GM21619 (cell line): ENCODE results near the gene CHAC1.

Source experiments
- ATAC-seq: cut with Tn5 transposase; IDR thresholded peaks from one replicate; pipeline ENCODE4 v1.9.1; 2021; ENCODE audit not compliant: unreplicated experiment

Gene CHAC1

GRCh38 chr15:40982855-40983254, 29.6 kb downstream of the CHAC1 start:
- no peak for ATAC-seq

DNA sequence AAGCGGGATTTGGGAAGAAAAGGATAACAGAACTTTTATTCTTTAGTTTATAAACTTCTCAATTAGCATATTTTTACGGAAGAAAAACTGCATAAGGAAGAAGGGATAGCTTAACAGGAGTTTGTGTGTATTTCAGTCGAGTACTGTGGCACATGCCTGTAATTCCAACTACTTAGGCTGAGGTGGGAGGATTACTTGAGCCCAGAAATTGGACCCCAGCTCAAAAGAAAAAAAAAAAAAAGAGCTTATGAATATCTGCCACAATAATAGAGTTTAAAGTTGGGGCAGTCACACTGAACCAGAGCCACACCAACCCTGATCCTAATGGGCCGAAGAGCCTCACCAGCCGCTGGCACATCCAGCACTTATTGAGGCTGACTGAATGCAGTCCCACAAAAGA, 31.1 kb downstream of the CHAC1 start:
- no peak for ATAC-seq

- no peak for ATAC-seq
Measured at GRCh38 chr15:40984964-40985363, 31.7 kb downstream of the CHAC1 start.

DNA sequence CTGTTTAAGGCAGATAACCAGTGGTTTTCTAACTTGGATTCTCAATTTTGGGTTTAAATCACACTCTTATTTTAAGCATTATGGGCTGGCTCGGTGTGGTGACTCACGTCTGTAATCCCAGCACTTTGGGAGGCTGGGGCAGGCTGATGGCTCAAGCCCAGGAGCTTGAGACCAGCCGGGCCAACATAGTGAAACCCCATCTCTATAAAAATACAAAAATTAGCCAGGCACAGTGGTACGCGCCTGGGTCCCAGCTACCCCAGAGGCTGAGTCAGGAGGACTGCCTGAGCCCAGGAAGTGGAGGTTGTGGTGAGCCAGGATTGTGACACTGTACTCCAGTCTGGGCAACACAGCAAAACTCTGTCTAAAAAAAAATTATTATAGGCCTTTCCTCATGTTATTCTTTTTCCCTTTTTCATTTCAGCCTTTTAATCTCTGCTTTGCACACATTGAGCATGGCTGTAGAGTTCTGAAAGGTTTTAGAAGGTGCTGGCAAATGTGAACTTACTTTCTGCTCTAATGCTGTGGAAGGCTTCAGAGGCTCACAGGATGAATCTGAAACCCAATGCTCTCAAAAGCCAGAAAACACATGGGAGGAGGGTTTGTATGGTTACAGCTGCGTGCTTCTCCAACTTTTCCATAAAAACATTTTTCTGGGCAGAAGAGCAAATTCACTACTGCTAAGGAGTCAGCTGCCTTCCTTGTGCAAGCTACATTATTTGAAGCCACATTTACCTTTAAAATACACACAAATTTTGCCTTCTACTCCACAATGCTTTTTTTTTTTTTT, 32.5 kb downstream of the CHAC1 start:
- ATAC-seq: no peak

DNA sequence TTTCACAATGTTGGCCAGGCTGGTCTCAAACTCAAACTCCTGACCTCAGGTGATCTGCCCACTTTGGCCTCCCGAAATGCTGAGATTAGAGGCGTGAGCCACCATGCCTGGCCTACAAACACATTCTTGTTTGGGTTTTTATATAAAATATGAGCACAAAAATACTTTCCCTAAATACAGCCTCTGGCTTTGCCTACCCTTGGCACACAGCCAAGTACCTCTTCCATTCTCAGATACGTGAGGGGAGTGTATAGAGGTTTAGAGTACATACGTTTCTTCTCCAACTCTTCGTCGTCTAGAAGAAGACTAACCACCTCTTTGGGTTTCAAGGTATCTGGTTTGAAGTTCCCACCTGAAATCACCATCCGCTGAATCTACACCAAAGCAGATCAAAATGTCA, 33.5 kb downstream of the CHAC1 start:
- no peak for ATAC-seq

GRCh38 chr15:40988156-40988555, 34.9 kb downstream of the CHAC1 start:
- no peak for ATAC-seq

GRCh38 chr15:40990080-40990479, 36.8 kb downstream of the CHAC1 start:
- ATAC-seq: no peak

- ATAC-seq: no peak
Measured at GRCh38 chr15:40990789-40991188, 37.5 kb downstream of the CHAC1 start.

- no peak for ATAC-seq
Measured at GRCh38 chr15:40991355-40991754, 38.1 kb downstream of the CHAC1 start.

DNA sequence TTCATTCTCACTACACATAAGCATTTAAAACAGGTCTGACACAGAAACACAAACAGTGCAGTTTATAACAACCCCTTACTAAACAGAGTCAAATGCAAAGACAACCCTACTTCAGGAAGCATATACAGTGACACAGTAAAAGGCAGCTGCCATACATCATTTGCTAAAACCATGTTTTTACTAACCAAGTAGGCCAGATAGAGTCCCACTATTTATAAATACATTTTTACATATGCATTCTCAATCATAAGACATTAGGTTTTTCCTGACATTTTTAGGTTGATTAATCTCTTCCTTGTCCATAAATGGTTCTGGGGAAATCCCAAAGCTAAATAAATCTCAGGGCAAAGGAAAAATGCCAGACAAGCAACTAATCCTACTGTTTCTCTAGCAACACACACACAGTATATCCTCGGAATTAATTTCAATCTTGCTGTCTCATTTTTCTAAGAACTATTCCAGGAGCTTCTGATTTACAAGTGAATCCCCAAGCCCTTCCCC, 39.0 kb downstream of the CHAC1 start:
- no peak for ATAC-seq

- ATAC-seq: no peak
Measured at GRCh38 chr15:40992825-40993224, 39.6 kb downstream of the CHAC1 start.

DNA sequence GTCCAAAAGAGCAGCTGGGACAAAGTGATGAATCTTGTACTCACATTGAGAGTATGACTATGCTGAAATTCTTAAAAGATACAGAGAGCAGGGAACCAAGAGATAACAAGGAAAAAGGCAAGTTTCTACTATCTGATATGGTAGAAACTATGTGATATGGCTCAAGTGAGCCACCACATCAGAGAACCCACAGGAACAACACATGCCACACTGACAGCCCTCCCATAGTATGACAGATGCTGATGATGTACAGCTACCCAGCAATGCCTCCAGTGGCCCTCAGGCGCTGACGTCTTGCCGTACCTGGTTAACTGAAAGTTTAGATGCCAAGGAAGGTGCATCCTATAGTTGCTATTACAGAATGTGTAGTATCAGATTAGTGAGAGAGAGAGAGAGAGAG, 42.4 kb downstream of the CHAC1 start:
- no peak for ATAC-seq

GRCh38 chr15:40999190-40999589, 45.9 kb downstream of the CHAC1 start:
- ATAC-seq: no peak

- no peak for ATAC-seq
Measured at GRCh38 chr15:41001524-41002214, 48.4 kb downstream of the CHAC1 start.

GRCh38 chr15:41004490-41004889, 51.2 kb downstream of the CHAC1 start:
- ATAC-seq: no peak
